ENCODE data around the gene MRGPRX1.

DNA sequence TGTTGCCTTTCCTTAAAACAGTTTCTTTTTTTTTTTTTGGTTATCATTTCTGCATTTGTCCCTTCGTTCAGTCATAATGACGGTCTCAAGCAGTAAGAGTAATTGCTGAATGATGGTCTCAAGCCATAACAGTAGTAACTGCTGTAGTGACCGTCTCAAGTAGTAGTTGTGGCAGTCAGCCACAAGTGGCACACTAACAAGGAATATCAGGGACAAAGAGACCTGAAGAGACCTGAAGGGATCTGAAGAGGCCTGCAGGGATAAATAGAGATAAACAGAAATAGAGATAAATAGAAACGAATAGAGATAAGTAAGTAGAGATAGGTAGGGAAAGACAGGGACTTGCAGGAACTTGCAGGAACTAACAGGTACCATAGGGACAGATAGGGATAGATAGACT is 42.7 kb upstream of the MRGPRX1 start:
- TF ChIP-seq, protein P1, sequence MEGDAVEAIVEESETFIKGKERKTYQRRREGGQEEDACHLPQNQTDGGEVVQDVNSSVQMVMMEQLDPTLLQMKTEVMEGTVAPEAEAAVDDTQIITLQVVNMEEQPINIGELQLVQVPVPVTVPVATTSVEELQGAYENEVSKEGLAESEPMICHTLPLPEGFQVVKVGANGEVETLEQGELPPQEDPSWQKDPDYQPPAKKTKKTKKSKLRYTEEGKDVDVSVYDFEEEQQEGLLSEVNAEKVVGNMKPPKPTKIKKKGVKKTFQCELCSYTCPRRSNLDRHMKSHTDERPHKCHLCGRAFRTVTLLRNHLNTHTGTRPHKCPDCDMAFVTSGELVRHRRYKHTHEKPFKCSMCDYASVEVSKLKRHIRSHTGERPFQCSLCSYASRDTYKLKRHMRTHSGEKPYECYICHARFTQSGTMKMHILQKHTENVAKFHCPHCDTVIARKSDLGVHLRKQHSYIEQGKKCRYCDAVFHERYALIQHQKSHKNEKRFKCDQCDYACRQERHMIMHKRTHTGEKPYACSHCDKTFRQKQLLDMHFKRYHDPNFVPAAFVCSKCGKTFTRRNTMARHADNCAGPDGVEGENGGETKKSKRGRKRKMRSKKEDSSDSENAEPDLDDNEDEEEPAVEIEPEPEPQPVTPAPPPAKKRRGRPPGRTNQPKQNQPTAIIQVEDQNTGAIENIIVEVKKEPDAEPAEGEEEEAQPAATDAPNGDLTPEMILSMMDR (IDR thresholded peaks at IDR 0.05) = no peak
- no peak for TF ChIP-seq POLR2A (IDR thresholded peaks at IDR 0.05)
